NCI-H82 treated with DMSO at 0.1 percent for 48 hours (cell line): ENCODE measurements around the gene FAM110A.
"Not testable (repeated sequence)": the region's sequence is repeated elsewhere in the genome, so short reads cannot be mapped to it uniquely, and the experiment has no call there.

ENCODE experiments used
- DNase-seq: peaks from one replicate; lab custom pipeline; 2025; ENCODE audit not compliant: unreplicated experiment; lab: John Stamatoyannopoulos, UW

FAM110A gene

GRCh38 chr20:841568-842546, 8.3 kb downstream of the FAM110A start:
- no peak for DNase-seq

GRCh38 chr20:842547-842940, 9.0 kb downstream of the FAM110A start:
- no peak for DNase-seq

GRCh38 chr20:843912-844311, 10.4 kb downstream of the FAM110A start:
- DNase-seq: no peak

GRCh38 chr20:844473-845225, 11.1 kb downstream of the FAM110A start:
- DNase-seq: peak; percentile 93

- DNase-seq: no peak
These were observed 11.8 kb downstream of the FAM110A start for GRCh38 chr20:845226-845868.

- DNase-seq: no peak
These were observed 12.7 kb downstream of the FAM110A start for GRCh38 chr20:845941-846893.

GRCh38 chr20:846894-847278, 13.4 kb downstream of the FAM110A start:
- DNase-seq: no peak

GRCh38 chr20:848193-848592, 14.7 kb downstream of the FAM110A start:
- DNase-seq: no peak

- DNase-seq: not testable (repeated sequence)
These were observed 15.2 kb downstream of the FAM110A start for GRCh38 chr20:848731-849130.

- DNase-seq: no peak
These were observed 20.0 kb downstream of the FAM110A start for GRCh38 chr20:853406-853996.

GRCh38 chr20:854601-855000, 21.1 kb downstream of the FAM110A start:
- no peak for DNase-seq

- no peak for DNase-seq
These were observed 22.2 kb downstream of the FAM110A start for GRCh38 chr20:855466-856360.

- no peak for DNase-seq
These were observed 22.9 kb downstream of the FAM110A start for GRCh38 chr20:856361-856775.

- DNase-seq: no peak
These were observed 24.5 kb downstream of the FAM110A start for GRCh38 chr20:858011-858410.

- no peak for DNase-seq
These were observed 26.3 kb downstream of the FAM110A start for GRCh38 chr20:859751-860231.

- DNase-seq: no peak
These were observed 27.4 kb downstream of the FAM110A start for GRCh38 chr20:860891-861290.

- DNase-seq: no peak
These were observed 31.9 kb downstream of the FAM110A start for GRCh38 chr20:865440-865839.

GRCh38 chr20:868279-868678, 34.8 kb downstream of the FAM110A start:
- DNase-seq: no peak

- DNase-seq: no peak
These were observed 36.1 kb downstream of the FAM110A start for GRCh38 chr20:869606-870005.
